ENCODE data around the gene GTPBP3. TPM values are rescaled to one million over a fixed set of nuclear protein-coding genes. Genes with fewer than 3 reads are reported as not detected.

The GTPBP3 gene
- total RNA-seq, 1 donor from 2014 or later = 10.6 TPM

DNA sequence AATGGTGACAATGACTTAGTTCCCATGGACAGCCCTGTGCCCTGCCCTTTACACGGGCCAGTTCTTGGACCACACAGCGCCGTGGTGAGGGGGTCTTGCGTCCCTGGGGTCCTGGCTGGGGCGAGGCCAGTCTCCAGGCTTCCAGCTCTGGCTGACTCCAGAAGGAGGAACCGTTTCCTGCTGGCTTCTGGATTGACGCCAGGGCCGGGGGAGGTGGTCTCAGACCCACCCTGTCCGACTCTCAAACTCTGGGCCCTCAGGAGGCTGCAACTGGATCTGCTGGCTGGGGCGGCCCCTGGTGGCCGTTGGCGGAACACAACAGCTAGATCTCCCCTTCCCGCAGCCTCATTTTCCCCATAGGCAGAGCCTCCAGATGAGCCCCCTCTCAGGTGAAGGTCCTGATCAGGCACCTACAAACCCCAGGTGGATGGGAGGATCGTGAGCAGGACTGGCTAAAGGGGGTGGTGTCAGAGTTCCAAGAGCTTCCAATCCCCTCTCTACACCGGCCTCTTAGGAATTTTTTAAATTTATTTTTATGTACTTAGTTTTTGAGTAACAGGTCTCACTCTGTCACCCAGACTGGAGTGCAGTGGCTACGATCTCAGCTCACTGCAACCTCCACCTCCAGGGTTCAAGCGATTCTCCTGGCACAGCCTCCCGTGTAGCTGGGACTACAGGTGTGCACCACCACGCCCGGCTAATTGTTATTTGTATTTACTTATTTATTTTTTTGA is 48.7 kb downstream of the GTPBP3 start:
- no peak for DNase-seq

GRCh38 chr19:17389288-17389687 is 51.9 kb downstream of the GTPBP3 start:
- DNase-seq = no peak

DNA sequence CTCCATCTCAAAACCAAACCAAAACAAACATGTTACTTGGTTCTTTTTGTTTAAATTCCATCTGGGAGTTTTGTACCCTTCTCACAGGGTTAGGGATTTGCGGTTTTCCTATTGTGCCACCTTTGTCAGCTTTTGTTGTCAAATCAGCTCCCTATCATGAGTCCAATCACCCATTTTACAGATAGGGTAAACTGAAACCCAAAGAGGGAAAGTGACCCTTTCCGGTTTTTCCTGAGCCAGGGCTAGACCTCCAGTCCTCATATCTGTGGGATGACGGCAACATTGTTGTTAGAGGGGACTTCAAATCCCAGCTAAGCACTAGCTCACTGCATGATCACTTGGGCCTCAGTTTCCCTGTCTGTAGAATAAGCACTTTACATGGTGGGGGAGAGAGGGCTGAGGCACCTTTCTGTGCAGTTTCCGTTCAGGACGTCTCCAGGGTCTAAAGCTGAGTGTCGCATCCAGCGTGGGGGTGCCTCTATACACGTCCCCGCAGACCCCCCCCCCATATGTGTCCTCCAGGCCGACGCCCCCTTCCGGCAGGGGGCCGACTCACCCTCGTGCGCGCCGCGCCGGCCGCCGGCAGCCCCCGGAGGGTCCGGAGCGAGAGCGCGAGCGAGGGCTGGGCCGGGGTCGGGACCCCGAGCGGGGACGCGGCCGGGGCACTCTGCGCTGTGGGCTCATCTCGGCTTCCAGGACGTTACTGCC is 52.8 kb downstream of the GTPBP3 start:
- no peak for DNase-seq

DNA sequence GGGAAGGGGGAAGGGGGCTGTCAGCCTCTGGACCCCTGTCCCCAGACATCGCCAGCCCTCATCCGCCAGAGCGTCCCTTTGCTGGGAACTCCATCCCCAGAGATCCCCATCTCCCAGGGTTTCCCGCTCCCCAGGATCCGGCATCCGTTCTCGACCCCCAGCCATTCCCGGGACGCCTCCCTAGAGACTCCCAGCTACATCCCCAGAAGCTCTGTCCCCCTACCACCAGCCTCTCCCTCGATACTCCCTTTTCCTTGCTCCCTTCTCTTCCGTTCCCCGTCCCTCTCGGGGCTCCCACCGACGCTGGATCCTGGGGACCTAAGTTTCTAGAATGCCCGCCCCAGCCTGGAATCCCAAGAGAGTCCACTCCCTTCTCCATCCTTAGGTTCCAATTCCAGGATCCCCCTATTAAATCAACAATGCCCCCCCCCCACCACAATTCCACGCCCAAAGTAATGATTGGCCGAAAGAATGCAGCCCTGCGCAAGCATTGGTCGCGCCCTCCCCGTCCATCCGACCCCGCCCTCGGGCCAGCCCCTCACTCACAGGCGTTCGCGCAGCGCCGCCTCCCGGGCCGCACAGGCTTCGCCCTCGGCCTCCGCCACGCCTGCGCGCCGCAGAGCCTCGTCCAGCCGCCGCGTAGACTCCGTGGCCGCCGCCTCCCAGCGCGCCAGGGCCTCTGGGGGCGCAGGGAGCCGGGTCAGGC is 53.5 kb downstream of the GTPBP3 start:
- DNase-seq = peak; percentile 90

- DNase-seq = peak; percentile 53
Measured at GRCh38 chr19:17391371-17392151, 54.2 kb downstream of the GTPBP3 start.

Other genes starting within 250 kb of the GTPBP3 start
- 13.2 TPM for gene USE1, start 122.2 kb upstream of the GTPBP3 start, total RNA-seq
- gene OCEL1, start 111.3 kb upstream of the GTPBP3 start, total RNA-seq = 3.7 TPM
- gene NR2F6, start 91.6 kb upstream of the GTPBP3 start, total RNA-seq = 14.4 TPM
- 2.0 TPM for gene USHBP1, start 72.8 kb upstream of the GTPBP3 start, total RNA-seq
- 43.6 TPM for gene BABAM1, start 70.1 kb upstream of the GTPBP3 start, total RNA-seq
- gene ANKLE1, start 55.7 kb upstream of the GTPBP3 start, total RNA-seq = 0.49 TPM
- 5.7 TPM for gene ABHD8, start 34.1 kb upstream of the GTPBP3 start, total RNA-seq
- gene MRPL34, start 31.7 kb upstream of the GTPBP3 start, total RNA-seq = 20.3 TPM
- gene DDA1, start 28.0 kb upstream of the GTPBP3 start, total RNA-seq = 7.9 TPM
- 6.7 TPM for gene ANO8, start 2.7 kb upstream of the GTPBP3 start, total RNA-seq
- 10.9 TPM for gene PLVAP, start 39.8 kb downstream of the GTPBP3 start, total RNA-seq
- not detected for gene CCDC194, start 56.6 kb downstream of the GTPBP3 start, total RNA-seq
- gene BST2, start 68.1 kb downstream of the GTPBP3 start, total RNA-seq = 6.9 TPM
- 19.2 TPM for gene MVB12A, start 82.5 kb downstream of the GTPBP3 start, total RNA-seq
- 0.69 TPM for gene TMEM221, start 111.1 kb downstream of the GTPBP3 start, total RNA-seq
- not detected for gene NXNL1, start 123.4 kb downstream of the GTPBP3 start, total RNA-seq
- 19.6 TPM for gene SLC27A1, start 133.0 kb downstream of the GTPBP3 start, total RNA-seq
- 36.3 TPM for gene PGLS, start 174.1 kb downstream of the GTPBP3 start, total RNA-seq
- gene COLGALT1, start 218.1 kb downstream of the GTPBP3 start, total RNA-seq = 40.6 TPM